ENCODE data around the gene SLC50A1.

SLC50A1 gene

GRCh38 chr1:155186067-155186793, 50.6 kb downstream of the SLC50A1 start:
- DNase-seq, result no peak
- no peak for TF ChIP-seq CTCF (IDR thresholded peaks at IDR 0.05; ENCODE audit: low read depth, low read length, missing control alignments)
- in situ Hi-C loops (cut with HindIII; ENCODE audit: low pct_ligation_motif_present, low sequenced_read_pairs), result no loop called here
- no peak overlapping the region for H3K27ac ChIP-seq
- no peak overlapping the region for H3K4me3 ChIP-seq (ENCODE audit: low read depth, low read length)
- no peaks in the 10 kb centered on the region for H3K27me3 ChIP-seq (replicated peaks)
- H3K36me3 ChIP-seq (replicated peaks), result no peaks in the 10 kb centered on the region

GRCh38 chr1:155186794-155187455, 51.3 kb downstream of the SLC50A1 start:
- DNase-seq, result no peak

GRCh38 chr1:155187456-155187891, 51.8 kb downstream of the SLC50A1 start:
- DNase-seq, result no peak
- TF ChIP-seq CTCF (IDR thresholded peaks at IDR 0.05; ENCODE audit: low read depth, low read length, missing control alignments), result no peak
- Histone ChIP-seq H3K27ac (no peak overlapping the region), H3K36me3 (replicated peaks) (no peaks in the 10 kb centered on the region), H3K27me3 (replicated peaks) (no peaks in the 10 kb centered on the region), H3K4me3 (ENCODE audit: low read depth, low read length) (no peak overlapping the region)
- in situ Hi-C loops (cut with HindIII; ENCODE audit: low pct_ligation_motif_present, low sequenced_read_pairs), result no loop called here

More at GRCh38 chr1:155186794-155187455, 51.3 kb downstream of the SLC50A1 start:
- Histone ChIP-seq H3K27ac (no peak overlapping the region), H3K4me3 (ENCODE audit: low read depth, low read length) (no peak overlapping the region), H3K27me3 (replicated peaks) (no peaks in the 10 kb centered on the region), H3K36me3 (replicated peaks) (no peaks in the 10 kb centered on the region)
- in situ Hi-C loops (cut with HindIII; ENCODE audit: low pct_ligation_motif_present, low sequenced_read_pairs), result no loop called here
- TF ChIP-seq CTCF (IDR thresholded peaks at IDR 0.05; ENCODE audit: low read depth, low read length, missing control alignments), result no peak

GRCh38 chr1:155188268-155188667, 52.6 kb downstream of the SLC50A1 start:
- Histone ChIP-seq H3K27ac (no peak overlapping the region), H3K36me3 (replicated peaks) (no peaks in the 10 kb centered on the region), H3K4me3 (ENCODE audit: low read depth, low read length) (no peak overlapping the region), H3K27me3 (replicated peaks) (no peaks in the 10 kb centered on the region)
- DNase-seq, result no peak
- no peak for TF ChIP-seq CTCF (IDR thresholded peaks at IDR 0.05; ENCODE audit: low read depth, low read length, missing control alignments)
- in situ Hi-C loops (cut with HindIII; ENCODE audit: low pct_ligation_motif_present, low sequenced_read_pairs), result no loop called here
